ENCODE measurements around the gene MAST3. TPM values are rescaled to one million over a fixed set of nuclear protein-coding genes. Genes with fewer than 3 reads are reported as not detected.

The MAST3 gene
- total and polyA plus RNA-seq, 2 donors (not counting 1 experiment from before 2014, with no cell fraction given) = 43.5 to 85.5 TPM

- WGBS (ENCODE audit: insufficient coverage) = 97% methylated on average over 18 of the region's 18 CpGs
- H3K4me3 Mint-ChIP-seq = no peak overlapping the region
- Histone ChIP-seq H3K4me3 (ENCODE audit: control extremely low read depth in 1 of 5, extremely low read depth in 1 of 5, insufficient read depth in 1 of 5, low read depth in 2 of 5, low read length in 4 of 5) (no peak overlapping the region), H2AFZ (ENCODE audit: insufficient read depth, low read depth, low read length, poor library complexity, severe bottlenecking) (no peak overlapping the region), H3K27me3 (replicated peaks in 1 of 4; ENCODE audit: control extremely low read depth in 1 of 4, control insufficient read depth in 3 of 4, insufficient read depth in 4 of 4, low read length in 3 of 4) (no peaks in the 10 kb centered on the region), H3K79me2 (ENCODE audit: control insufficient read depth, insufficient read depth, low read length) (peaks cover 15% of the 10 kb centered on the region), H3K4me1 (ENCODE audit: control insufficient read depth in 2 of 2, insufficient read depth in 2 of 2, low read length in 2 of 2) (peaks cover 16 to 22% of the 10 kb centered on the region in 2 donors), H3K4me2 (replicated peaks; ENCODE audit: low read depth, low read length, poor library complexity, severe bottlenecking) (no peak overlapping the region), H3K9me3 (ENCODE audit: control extremely low read depth in 1 of 3, control insufficient read depth in 2 of 3, insufficient read depth in 1 of 3, low read length in 2 of 3) (no peaks in the 10 kb centered on the region), H4K20me1 (ENCODE audit: control insufficient read depth, insufficient read depth, low read length, poor library complexity, severe bottlenecking) (no peaks in the 10 kb centered on the region), H3K36me3 (replicated peaks in 1 of 2; ENCODE audit: control extremely low read depth in 1 of 2, control insufficient read depth in 1 of 2, extremely low read depth in 1 of 2, insufficient read depth in 2 of 2, low read length in 1 of 2) (peaks cover 0 to 30% of the 10 kb centered on the region in 2 experiments), H3K27ac (ENCODE audit: low read length in 2 of 2) (no peak overlapping the region), H3K9ac (ENCODE audit: low read length) (no peak overlapping the region)
- intact Hi-C loops (cut with micrococcal nuclease) = loop anchor here (10.0 kb wide), 1 partner anchor 443 kb away; the partner anchor contains the start of gene FCHO1
- no peaks in the 10 kb centered on the region for H3K9me3 Mint-ChIP-seq (ENCODE audit: insufficient read depth)
- no peaks in the 10 kb centered on the region for H3K27me3 Mint-ChIP-seq
- peaks cover 25% of the 10 kb centered on the region for H3K4me1 Mint-ChIP-seq
- DNase-seq = no peak
- CTCF ChIA-PET = interaction anchor here (1.1 to 2.4 kb wide), 3 partner anchors 13 to 222 kb away, joined by 3 to 5 read pairs (median 4); partner anchors contain the start of gene SSBP4
- POLR2A ChIA-PET = interaction anchor here (0.7 kb wide), 1 partner anchor 8 kb away, joined by 4 read pairs; no protein-coding TSS in a partner anchor
- peak overlapping the region; percentile 6 for H3K27ac Mint-ChIP-seq
- TF ChIP-seq CTCF (IDR thresholded peaks at IDR 0.05) (no peak), EZH2 (IDR thresholded peaks at IDR 0.05; ENCODE audit: borderline replicate concordance, insufficient read depth, low read depth, low read length, poor library complexity, severe bottlenecking) (no peak)
- no peak for ATAC-seq (ENCODE audit: low read depth)
These were observed 99.7 kb downstream of the MAST3 start for GRCh38 chr19:18197306-18197705.

- H3K4me1 Mint-ChIP-seq = peaks cover 27% of the 10 kb centered on the region
- Histone ChIP-seq H3K9me3 (ENCODE audit: control extremely low read depth in 1 of 3, control insufficient read depth in 2 of 3, insufficient read depth in 1 of 3, low read length in 2 of 3) (no peaks in the 10 kb centered on the region), H3K4me2 (replicated peaks; ENCODE audit: low read depth, low read length, poor library complexity, severe bottlenecking) (no peak overlapping the region), H3K27ac (ENCODE audit: low read length in 2 of 2) (no peak overlapping the region), H3K9ac (ENCODE audit: low read length) (no peak overlapping the region), H2AFZ (ENCODE audit: insufficient read depth, low read depth, low read length, poor library complexity, severe bottlenecking) (no peak overlapping the region), H3K36me3 (replicated peaks in 1 of 2; ENCODE audit: control extremely low read depth in 1 of 2, control insufficient read depth in 1 of 2, extremely low read depth in 1 of 2, insufficient read depth in 2 of 2, low read length in 1 of 2) (peaks cover 0 to 30% of the 10 kb centered on the region in 2 experiments), H3K4me1 (ENCODE audit: control insufficient read depth in 2 of 2, insufficient read depth in 2 of 2, low read length in 2 of 2) (peaks cover 20 to 28% of the 10 kb centered on the region in 2 donors), H3K4me3 (ENCODE audit: control extremely low read depth in 1 of 5, extremely low read depth in 1 of 5, insufficient read depth in 1 of 5, low read depth in 2 of 5, low read length in 4 of 5) (no peak overlapping the region), H4K20me1 (ENCODE audit: control insufficient read depth, insufficient read depth, low read length, poor library complexity, severe bottlenecking) (no peaks in the 10 kb centered on the region), H3K27me3 (replicated peaks in 1 of 4; ENCODE audit: control extremely low read depth in 1 of 4, control insufficient read depth in 3 of 4, insufficient read depth in 4 of 4, low read length in 3 of 4) (no peaks in the 10 kb centered on the region), H3K79me2 (ENCODE audit: control insufficient read depth, insufficient read depth, low read length) (peaks cover 21% of the 10 kb centered on the region)
- H3K9me3 Mint-ChIP-seq (ENCODE audit: insufficient read depth) = no peaks in the 10 kb centered on the region
- DNase-seq (no peak), ATAC-seq (ENCODE audit: low read depth) (no peak)
- CTCF ChIA-PET = interaction anchor here (1.1 to 2.4 kb wide), 4 partner anchors 13 to 221 kb away, joined by 3 to 5 read pairs (median 4); partner anchors contain the start of gene SSBP4
- POLR2A ChIA-PET = interaction anchor here (0.5 to 0.7 kb wide), 2 partner anchors 26 to 145 kb away, joined by 4 to 9 read pairs; no protein-coding TSS in a partner anchor
- H3K27me3 Mint-ChIP-seq = no peaks in the 10 kb centered on the region
- no peak overlapping the region for H3K4me3 Mint-ChIP-seq
- no peak for TF ChIP-seq CTCF (IDR thresholded peaks at IDR 0.05)
- 93% methylated on average over 6 of the region's 6 CpGs for WGBS (ENCODE audit: insufficient coverage)
- no peak overlapping the region for H3K27ac Mint-ChIP-seq
- intact Hi-C loops (cut with micrococcal nuclease) = loop anchor here (10.0 kb wide), 1 partner anchor 443 kb away; the partner anchor contains the start of gene FCHO1
These were observed 100.4 kb downstream of the MAST3 start for GRCh38 chr19:18197941-18198340.
